GM13977 (cell line): Measurements from ENCODE around the gene OLFM2.
A peak's percentile ranks its signal among the peaks of the same experiment; 100 is the strongest.
"Not testable (repeated sequence)": the region's sequence is repeated elsewhere in the genome, so short reads cannot be mapped to it uniquely, and the experiment has no call there.

Experiments used
- DNase-seq: peaks from one replicate; pipeline ENCODE4 v3.0.0; 2012; ENCODE audit warnings: low spot score
- CTCF ChIP-seq: IDR thresholded peaks from 2 replicates; pipeline ENCODE4 v1.5.1; 2012; ENCODE audit warnings: mild to moderate bottlenecking, control low read depth; ENCODE audit not compliant: insufficient read depth; ENCODE audit errors: extremely low read depth, missing control alignments
- in situ Hi-C: fragments of 300-500 bp; cut with MboI; formaldehyde crosslinking; loops from one replicate; pipeline ENCODE4 v1.12.0; 2022; ENCODE audit warnings: low sequenced_read_pairs, low pct_unique_long_range_greater_than_20kb, mixed read lengths, inconsistent platforms; ENCODE audit not compliant: unreplicated experiment

Gene OLFM2

GRCh38 chr19:9937001-9937411 lies 691 bp upstream of the OLFM2 start:
- peak; percentile 45 for DNase-seq
- TF ChIP-seq CTCF: no peak
- in situ Hi-C loops: loop anchor here (10.0 to 25.0 kb wide), 2 partner anchors 88 to 325 kb away; partner anchors contain the start of genes ICAM1 and MRPL4

GRCh38 chr19:9935506-9936325 lies 599 bp downstream of the OLFM2 start:
- in situ Hi-C loops: loop anchor here (10.0 to 25.0 kb wide), 2 partner anchors 89 to 327 kb away; partner anchors contain the start of genes ICAM1 and MRPL4
- DNase-seq: peak; percentile 48
- no peak for TF ChIP-seq CTCF

GRCh38 chr19:9934132-9934950 lies 2.0 kb downstream of the OLFM2 start:
- peak; percentile 91 for DNase-seq
- in situ Hi-C loops: loop anchor here (10.0 to 25.0 kb wide), 2 partner anchors 90 to 328 kb away; partner anchors contain the start of genes ICAM1 and MRPL4
- TF ChIP-seq CTCF: peak; percentile 97

- TF ChIP-seq CTCF: no peak
- DNase-seq: no peak
- in situ Hi-C loops: loop anchor here (10.0 to 25.0 kb wide), 2 partner anchors 92 to 329 kb away; partner anchors contain the start of genes ICAM1 and MRPL4
Measured at GRCh38 chr19:9932835-9933234, 3.5 kb downstream of the OLFM2 start.

GRCh38 chr19:9931629-9932028 lies 4.7 kb downstream of the OLFM2 start:
- no peak for DNase-seq
- in situ Hi-C loops: loop anchor here (10.0 to 25.0 kb wide), 2 partner anchors 93 to 331 kb away; partner anchors contain the start of genes ICAM1 and MRPL4
- TF ChIP-seq CTCF: no peak

GRCh38 chr19:9923440-9923839 lies 12.9 kb downstream of the OLFM2 start:
- in situ Hi-C loops: no loop called here
- TF ChIP-seq CTCF: no peak
- DNase-seq: no peak

GRCh38 chr19:9922782-9923379 lies 13.4 kb downstream of the OLFM2 start:
- in situ Hi-C loops: not testable (repeated sequence)

More at GRCh38 chr19:9922782-9923379, 13.4 kb downstream of the OLFM2 start:
- DNase-seq: not testable (repeated sequence)
